Activated CD4-positive, alpha-beta T cell treated with anti-CD3 and anti-CD28 coated beads, Interleukin-2, amount 50 U/mL, for 24 hours (primary cell): ENCODE measurements around the gene DIP2A.
"Not testable (repeated sequence)": the region's sequence is repeated elsewhere in the genome, so short reads cannot be mapped to it uniquely, and the experiment has no call there.

ENCODE experiments used
- DNase-seq, 2 donors: peaks; one replicate each; pipeline ENCODE4 v3.0.0-alpha.2; 2020; ENCODE audit warnings: low read depth in 1 of 2, low spot score in 1 of 2

DIP2A gene

DNA sequence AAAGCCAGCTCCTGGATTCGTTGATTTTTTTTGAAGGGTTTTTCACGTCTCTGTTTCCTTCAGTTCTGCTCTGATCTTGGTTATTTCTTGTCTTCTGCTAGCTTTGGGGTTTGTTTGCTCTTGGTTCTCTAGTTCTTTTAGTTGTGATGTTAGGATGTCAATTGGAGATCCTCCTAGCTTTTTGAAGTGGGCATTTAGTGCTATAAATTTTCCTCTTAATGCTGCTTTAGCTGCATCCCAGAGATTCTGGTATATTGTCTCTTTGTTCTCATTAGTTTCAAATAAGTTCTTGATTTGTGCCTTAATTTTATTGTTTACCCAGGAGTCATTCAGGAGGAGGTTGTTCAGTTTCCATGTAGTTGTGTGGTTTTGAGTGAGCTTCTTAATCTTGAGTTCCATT lies 120.7 kb downstream of the DIP2A start:
- DNase-seq = not testable (repeated sequence)

GRCh38 chr21:46581780-46582307 lies 123.2 kb downstream of the DIP2A start:
- no peak for DNase-seq

- no peak for DNase-seq
Measured at GRCh38 chr21:46585191-46585953, 126.7 kb downstream of the DIP2A start.

GRCh38 chr21:46594276-46594675 lies 135.6 kb downstream of the DIP2A start:
- no peak for DNase-seq

GRCh38 chr21:46596201-46596600 lies 137.5 kb downstream of the DIP2A start:
- DNase-seq = no peak

DNA sequence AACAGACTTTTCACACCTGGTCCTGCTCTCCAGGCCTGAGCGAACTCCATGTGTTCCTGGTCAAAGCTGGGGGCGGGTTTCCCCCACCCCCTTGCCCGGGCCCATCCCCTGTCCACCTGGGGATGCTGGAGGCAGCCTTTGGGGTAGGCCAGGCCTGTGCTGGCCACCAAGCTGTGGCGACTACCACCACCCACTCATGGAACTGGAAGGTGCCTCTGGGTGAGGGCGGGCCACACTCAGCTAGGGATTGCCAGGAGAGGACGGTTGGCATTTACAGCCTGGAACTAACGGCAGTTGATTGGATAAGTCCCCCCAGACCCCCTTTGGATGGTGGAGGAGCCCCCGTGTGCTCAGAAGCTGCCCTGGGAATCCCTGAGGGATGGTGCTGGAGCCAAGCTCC lies 138.3 kb downstream of the DIP2A start:
- DNase-seq = no peak

GRCh38 chr21:46597896-46598343 lies 139.2 kb downstream of the DIP2A start:
- no peak for DNase-seq

- no peak for DNase-seq
Measured at GRCh38 chr21:46598581-46599572, 140.2 kb downstream of the DIP2A start.

DNA sequence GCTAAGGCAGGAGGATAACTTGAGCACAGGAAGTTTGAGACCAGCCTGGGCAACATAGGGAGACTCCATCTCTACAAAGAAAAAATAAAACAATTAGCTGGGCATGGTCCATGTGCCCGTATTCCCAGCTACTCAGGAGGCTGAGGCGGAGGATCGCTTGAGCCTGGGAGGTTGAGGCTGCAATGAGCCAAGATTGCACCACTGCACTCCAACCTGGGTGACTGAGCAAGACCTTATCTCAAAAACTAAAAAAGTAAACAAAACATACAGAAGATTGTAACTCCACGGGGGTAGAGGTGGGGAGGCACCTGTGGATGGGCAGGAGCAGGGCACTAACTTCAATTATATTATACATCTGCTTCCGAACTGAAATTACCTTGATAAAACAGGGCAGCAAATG lies 141.6 kb downstream of the DIP2A start:
- DNase-seq = no peak

GRCh38 chr21:46600978-46601377 lies 142.3 kb downstream of the DIP2A start:
- DNase-seq = no peak

- DNase-seq = no peak
Measured at GRCh38 chr21:46603228-46603627, 144.5 kb downstream of the DIP2A start.

- no peak for DNase-seq
Measured at GRCh38 chr21:46604329-46604974, 145.8 kb downstream of the DIP2A start.

- DNase-seq = no peak
Measured at GRCh38 chr21:46604975-46605766, 146.5 kb downstream of the DIP2A start, which contains the start of gene S100B. Gene S100B, minus strand, starts transcription at chr21:46605082. Its CDS starts 2,667 bp downstream, at chr21:46602415.

DNA sequence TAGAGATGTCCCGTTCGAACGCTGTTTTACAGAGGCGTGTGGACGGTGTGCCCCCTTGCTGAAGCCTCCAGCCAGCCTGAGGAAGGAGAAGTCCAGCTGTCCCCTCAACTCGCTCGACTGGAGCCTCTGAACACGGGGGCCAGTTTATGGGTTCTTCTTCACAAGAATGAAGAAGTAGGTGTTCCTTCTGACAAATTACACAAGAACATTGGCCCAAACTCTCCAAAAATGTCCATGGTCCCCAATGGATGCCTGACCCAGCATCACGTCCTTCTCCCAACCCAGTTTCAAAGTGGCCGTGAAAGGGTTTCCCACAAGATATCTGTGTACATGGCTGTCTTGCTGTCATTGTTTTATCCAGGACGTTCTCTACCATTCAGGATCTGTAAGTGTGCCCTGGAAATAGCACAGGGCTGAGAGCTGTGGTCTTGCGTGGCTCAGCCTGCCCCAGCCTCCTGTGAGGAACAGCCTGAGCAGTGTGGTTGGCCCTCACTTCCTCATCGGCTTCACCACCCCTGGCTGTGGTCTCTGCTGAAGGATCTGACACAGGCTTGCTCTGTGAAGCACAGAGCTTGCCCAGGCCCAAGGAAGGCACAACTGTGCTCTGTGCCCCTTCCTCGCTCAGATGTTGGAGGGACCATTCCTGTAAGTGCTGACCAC lies 147.2 kb downstream of the DIP2A start:
- DNase-seq = no peak

GRCh38 chr21:46606427-46606813 lies 147.7 kb downstream of the DIP2A start:
- DNase-seq = no peak

DNA sequence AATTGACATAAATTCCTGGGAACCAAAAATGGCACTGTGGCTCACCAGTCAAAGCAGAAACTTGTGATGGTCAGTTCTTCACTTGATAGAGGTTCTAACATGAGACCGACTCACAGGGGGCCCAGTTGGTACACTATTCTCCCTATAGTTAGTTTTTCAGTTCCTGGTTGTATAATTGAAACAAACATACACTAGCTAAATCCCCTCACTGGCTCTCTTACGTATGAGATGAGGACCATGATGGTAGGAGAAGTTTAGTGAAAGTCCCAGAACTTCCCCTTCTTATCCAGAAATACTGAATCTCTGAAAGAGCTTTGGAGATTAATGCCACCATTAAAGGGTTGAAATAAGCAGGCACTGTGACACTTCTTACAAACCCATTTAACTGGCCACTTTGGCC lies 148.9 kb downstream of the DIP2A start:
- DNase-seq = no peak

DNA sequence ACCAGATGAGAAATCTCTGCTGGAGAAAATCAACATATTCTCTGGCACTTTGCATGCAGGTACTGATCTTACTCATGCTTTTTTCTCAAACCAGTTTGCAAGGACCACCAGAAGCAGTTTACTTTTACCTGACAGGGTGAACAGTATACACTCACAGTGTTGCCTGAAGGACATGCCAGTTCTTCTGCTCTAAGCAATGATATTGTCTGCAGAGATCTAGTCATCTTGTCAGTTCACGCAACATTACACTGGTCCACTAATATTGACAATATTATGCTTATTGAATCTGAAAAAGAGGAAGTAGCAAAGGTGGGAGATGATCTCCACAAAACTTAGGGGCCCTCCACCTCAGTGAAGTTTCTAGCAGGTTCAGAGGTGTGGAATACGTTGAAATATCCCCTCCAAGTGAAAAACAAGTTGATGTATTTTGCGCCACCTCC lies 150.0 kb downstream of the DIP2A start:
- no peak for DNase-seq

GRCh38 chr21:46610018-46610701 lies 151.5 kb downstream of the DIP2A start:
- DNase-seq = no peak

DNA sequence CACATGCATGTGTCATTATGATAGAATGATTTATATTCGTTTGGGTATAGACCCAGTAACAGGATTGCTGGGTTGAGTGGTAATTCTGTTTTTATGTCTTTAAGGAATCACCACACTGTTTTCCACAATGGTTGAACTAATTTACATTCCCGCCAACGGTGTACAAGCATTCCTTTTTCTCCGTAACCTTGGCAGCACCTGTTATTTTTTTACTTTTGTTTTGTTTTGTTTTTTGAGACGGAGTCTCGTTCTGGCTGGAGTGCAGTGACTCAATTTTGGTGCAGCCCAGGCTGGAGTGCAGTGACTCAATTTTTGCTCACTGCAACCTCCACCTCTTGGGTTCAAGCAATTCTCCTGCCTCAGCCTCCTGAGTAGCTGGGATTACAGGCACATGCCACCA lies 154.7 kb downstream of the DIP2A start:
- no peak for DNase-seq
